ENCODE data around the gene EYS.

Gene EYS

GRCh38 chr6:63676412-63677114 is 2030.5 kb downstream of the EYS start:
- no peak for DNase-seq

GRCh38 chr6:63675138-63675537 is 2031.9 kb downstream of the EYS start:
- no peak for DNase-seq

GRCh38 chr6:63674635-63675034 is 2032.4 kb downstream of the EYS start:
- no peak for DNase-seq

- no peak for DNase-seq
Measured at GRCh38 chr6:63673692-63674091, 2033.3 kb downstream of the EYS start.

GRCh38 chr6:63672582-63673129 is 2034.4 kb downstream of the EYS start:
- no peak for DNase-seq

GRCh38 chr6:63671098-63671754 is 2035.8 kb downstream of the EYS start:
- no peak for DNase-seq

All from DMS79 treated with DMSO at 0.1 percent for 48 hours (cell line).